ENCODE measurements around the gene PAK4.

PAK4 gene

DNA sequence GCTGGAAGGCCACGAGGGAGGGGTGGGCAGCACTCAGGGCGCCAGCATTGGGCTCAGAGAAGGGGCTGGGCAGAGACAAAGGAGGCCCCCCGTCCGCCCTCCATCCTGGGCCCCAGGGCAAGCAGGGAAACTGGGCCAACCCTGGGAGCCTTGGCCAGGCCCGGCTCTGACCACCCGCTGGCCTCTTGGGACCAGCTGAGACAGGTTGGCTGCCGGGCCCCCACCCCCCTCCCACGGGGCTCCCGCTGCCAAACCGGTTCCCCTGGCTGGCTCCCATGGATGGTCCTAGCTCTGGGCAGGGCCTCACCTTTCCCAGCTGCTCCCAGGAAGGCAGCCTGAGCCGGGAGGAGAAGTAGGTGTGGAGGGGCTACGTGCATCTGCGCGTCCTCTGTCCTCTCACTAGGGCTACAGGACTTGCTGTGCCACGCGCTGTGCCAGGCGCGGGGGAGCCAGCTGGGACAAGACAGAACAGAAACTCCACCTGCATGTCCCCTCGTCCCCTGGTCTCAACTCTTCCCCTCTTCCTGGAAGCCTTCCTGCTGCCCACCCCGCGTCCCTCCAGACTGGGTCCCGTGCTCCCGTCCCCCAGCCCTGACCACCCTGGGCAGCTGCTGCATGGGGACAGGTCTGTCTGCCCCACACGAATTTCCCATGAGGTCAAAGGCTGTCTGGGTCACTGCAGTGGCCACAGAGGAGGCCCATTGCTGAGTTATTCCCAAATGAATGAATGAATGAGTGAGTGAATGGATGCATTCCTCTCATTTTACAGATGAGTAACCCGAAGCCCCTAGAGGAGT, 42.1 kb downstream of the PAK4 start:
- DNase-seq = no peak

DNA sequence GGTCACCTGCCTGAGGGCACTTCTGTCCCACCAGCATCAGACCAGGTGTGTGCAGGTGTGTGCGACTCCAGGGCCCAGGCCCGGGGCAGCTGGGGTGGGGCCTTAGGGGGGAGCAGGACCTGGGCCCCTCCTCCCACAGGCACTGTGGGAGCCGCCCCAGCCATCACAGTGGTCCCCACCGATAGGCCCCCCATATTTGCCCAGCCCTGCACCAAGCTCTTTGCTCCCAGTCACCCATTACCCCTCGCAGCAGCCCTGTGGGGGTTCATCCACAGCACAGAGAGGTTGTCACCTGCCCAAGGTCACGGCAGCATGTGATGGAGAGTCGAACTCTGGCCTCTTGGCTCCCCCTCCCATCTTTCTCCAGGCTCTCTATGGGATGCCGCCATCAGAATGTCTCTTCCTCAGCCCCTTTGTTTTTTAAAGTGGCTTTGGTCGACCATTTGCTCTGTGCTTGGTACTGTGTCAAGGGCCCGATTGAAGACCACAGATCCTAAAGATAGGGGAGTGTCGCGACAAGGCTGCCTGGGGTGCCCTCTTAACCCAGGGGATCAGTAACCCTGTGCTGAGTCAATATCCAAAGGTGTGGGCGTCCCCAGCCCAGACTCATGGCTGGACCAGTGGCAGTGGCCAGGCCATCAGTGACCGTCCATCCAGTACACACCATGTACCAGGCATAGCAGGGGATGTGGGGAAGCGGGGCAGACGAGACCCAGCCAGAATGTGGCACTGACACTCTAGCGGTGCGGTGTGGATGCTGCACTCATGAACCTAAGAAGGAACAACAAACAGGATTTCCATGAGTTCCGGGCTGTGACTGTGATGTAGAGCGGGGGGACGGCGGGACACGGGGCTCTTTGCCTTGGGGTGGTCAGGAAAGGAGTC, 42.9 kb downstream of the PAK4 start:
- no peak for DNase-seq

DNA sequence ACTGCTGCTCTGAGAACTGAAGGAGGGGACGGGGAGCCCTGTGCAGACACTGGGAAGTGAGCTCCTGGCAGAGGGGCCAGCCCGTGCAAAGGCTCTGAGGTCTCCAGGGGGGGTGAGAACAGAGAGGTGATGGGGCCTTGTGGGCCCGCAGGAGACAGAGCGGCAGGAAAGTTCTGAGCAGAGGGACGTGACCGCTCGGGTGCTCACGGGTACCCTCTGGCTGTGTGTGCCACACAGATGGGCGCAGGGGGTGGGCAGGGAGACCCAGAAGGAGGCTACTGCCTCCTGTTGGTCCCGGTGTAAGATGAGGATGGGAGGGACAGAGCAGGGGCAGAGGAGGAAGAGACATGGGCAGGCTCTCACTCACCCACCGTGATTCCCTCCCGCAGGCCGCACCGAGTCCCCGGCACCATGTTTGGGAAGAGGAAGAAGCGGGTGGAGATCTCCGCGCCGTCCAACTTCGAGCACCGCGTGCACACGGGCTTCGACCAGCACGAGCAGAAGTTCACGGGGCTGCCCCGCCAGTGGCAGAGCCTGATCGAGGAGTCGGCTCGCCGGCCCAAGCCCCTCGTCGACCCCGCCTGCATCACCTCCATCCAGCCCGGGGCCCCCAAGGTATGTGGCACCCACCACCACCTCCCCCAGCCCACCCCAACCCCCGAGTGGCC, 43.7 kb downstream of the PAK4 start:
- no peak for DNase-seq

DNA sequence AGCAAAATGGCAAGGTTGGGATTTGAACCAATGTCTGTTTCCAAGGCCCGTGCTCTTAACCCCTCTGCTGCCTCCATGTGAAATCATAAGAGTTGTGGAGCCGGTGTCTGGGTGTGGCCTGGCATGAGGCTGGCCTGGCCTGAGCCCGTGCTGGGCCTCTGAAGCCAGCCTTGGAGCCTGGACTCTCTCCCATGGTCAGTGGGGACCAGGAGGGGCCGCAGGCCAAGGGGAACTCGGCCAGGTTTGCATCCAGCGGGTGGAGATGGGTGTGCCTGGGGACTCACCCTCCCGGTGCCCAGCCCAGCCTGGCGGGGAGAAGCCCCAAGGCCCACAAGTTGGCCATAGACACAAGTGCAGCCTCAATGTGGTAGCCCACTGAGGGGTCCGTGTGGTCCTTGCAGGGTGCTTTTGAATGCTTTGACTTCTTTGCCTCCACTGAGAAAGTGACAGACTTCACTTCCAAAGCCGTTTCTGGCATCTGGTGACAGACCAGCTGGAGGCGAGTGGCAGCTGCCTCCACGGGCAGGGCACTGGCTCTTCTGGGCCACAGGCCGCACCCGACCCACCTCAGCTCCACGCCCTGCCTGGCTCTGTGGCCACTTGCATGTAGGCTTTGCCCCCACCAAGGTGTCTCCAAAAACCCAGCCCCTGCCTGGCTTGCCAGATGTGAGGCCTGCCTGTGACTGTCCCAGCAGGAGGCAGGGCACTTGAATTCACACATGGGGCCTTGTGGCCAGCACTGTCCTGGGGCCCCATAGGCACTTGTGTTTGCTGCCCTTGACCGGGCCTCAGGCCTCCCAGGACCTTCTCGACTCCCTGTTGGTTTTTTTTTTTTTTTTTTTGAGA, 45.0 kb downstream of the PAK4 start:
- no peak for DNase-seq

DNA sequence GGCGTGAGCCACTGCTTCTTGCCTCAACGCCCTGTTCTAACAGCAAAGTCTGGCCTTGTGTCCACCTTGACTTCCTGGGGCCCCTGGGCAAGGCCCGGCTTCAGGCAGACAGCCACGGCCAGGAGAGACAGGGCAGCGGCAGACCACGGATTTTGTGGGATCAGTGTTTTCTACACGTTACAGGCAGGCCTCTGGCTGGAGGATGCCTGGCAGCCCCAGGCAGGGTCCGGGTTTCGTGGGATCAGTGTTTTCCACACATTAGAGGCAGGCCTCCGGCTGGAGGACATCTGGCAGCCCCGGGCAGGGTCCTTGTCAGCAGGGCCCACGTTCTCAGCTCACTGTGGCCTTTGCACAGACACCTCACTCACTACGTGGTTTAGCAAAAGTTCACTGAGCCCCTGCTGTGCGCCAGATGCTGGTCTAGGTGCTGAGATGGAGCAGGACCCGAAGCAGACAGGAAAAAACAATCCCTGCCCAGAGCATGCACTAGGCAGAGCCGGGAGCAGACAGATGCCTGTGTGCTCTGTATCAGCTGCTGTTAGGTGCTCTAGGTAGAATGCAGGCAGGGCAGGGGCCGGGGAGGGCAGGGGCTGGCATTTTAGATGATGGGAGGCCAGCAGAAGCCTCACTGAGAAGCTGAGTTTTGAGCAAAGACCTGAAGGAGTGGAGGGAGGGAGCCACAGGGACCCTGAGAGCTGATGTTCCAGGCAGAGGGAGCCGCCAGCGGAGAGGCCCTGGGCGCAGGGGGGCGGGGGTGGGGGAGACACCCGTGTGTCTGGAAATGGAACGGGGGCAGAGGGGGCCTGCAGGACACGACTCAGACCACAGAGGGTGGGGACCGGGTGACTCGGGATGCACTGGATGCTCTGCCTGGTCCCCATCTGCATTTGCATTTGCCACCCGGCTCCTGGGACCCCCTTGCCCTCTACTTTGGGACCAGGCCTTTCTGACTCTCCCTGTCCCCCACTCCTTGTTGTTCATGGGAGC, 46.2 kb downstream of the PAK4 start:
- DNase-seq = no peak

DNA sequence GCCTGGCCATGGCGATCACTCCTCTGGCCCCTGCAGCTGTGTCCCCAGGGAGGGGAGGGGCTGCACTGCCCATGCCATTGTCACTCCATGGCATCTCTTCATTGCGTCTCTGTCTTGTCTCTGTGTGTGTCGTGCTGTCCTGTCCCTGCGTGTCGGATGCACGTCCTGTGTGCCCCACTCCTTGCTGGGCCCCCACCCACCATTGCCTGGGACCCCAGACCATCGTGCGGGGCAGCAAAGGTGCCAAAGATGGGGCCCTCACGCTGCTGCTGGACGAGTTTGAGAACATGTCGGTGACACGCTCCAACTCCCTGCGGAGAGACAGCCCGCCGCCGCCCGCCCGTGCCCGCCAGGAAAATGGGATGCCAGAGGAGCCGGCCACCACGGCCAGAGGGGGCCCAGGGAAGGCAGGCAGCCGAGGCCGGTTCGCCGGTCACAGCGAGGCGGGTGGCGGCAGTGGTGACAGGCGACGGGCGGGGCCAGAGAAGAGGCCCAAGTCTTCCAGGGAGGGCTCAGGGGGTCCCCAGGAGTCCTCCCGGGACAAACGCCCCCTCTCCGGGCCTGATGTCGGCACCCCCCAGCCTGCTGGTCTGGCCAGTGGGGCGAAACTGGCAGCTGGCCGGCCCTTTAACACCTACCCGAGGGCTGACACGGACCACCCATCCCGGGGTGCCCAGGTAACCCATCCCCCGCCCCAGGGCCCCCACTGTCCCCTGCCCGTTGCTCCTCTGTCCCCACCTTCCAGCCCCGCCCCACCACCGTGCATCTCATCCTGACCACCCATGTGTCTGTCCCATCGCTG, 47.3 kb downstream of the PAK4 start:
- no peak for DNase-seq

DNA sequence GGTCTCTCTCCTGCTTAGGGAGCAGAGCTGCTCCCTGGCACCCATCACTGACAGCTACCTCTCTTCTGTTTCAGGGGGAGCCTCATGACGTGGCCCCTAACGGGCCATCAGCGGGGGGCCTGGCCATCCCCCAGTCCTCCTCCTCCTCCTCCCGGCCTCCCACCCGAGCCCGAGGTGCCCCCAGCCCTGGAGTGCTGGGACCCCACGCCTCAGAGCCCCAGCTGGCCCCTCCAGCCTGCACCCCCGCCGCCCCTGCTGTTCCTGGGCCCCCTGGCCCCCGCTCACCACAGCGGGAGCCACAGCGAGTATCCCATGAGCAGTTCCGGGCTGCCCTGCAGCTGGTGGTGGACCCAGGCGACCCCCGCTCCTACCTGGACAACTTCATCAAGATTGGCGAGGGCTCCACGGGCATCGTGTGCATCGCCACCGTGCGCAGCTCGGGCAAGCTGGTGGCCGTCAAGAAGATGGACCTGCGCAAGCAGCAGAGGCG, 48.0 kb downstream of the PAK4 start:
- no peak for DNase-seq

DNA sequence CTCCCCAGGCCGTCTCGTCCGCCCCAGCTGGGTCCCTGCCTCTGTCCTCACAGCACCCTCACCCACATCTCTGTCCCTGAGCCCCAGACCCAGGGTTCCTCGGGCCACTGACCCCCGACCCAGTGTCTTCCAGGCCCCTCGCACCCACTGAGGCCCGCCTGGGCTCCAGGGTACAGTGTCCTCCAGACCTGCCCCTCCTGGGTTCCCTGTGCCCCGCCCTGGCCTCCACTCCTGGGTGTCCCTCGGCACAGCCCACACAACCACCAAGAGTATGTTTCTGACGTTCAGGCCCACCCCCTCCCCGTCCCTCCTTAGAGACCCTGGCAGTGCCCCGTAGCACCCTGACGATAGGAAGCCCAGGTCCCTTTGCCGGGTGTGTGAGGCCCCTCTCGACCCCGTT, 48.6 kb downstream of the PAK4 start:
- DNase-seq = no peak

DNA sequence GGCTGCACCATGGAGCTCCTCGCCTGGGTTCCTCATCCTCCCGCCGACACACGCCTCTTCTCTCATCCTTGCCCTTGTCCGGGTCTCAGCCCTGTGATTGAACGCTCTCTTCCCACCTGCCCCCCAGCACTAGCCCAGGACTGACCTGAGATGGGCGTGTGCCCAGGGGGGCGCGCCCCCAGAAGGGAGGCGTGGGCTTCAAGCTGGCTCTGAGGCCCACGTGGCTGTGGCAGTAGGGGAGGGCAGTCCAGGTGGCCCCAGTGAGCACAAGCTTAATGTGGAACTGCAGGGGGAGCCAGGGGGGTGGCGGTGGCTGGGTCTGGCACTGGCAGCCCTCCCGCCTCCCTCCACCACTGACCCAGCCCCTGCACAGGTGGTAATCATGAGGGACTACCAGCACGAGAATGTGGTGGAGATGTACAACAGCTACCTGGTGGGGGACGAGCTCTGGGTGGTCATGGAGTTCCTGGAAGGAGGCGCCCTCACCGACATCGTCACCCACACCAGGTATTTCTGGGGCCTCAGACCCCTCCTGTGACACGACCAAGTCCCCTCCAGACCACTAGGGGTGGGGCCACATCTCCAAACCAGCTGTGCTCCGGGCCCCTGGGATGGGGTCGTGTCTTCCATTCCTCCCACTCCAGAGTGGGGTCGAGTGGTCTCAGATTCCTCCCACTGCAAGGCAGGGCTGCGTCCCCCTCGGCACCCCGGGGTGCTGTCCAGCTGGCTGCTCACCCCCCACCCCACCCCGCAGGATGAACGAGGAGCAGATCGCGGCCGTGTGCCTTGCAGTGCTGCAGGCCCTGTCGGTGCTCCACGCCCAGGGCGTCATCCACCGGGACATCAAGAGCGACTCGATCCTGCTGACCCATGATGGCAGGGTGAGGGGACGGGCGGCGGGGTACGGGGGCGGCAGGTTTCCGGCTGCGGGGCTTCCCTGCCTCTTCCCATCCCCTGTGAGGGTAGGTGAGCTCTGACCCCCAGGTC, 49.3 kb downstream of the PAK4 start:
- DNase-seq = no peak

DNA sequence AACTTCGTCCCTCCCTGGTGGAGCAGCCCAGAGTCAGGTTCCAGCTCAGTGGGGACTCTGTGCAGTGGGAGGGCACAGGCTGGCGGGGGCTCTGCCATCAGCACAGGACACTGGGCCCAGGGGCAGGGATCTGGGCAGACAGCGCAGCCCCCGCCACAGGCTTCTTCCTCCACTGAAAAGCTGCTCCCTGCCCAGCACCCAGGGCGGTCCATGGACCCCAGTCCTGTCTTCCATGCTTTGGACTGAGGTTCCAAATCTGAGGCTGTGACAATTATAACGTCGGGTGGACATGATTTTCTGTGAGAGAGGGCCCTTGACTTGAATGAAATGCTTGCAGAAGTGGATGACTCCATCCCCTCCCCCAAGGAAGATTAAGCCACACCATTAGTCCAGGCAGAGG, 50.0 kb downstream of the PAK4 start:
- no peak for DNase-seq

DNA sequence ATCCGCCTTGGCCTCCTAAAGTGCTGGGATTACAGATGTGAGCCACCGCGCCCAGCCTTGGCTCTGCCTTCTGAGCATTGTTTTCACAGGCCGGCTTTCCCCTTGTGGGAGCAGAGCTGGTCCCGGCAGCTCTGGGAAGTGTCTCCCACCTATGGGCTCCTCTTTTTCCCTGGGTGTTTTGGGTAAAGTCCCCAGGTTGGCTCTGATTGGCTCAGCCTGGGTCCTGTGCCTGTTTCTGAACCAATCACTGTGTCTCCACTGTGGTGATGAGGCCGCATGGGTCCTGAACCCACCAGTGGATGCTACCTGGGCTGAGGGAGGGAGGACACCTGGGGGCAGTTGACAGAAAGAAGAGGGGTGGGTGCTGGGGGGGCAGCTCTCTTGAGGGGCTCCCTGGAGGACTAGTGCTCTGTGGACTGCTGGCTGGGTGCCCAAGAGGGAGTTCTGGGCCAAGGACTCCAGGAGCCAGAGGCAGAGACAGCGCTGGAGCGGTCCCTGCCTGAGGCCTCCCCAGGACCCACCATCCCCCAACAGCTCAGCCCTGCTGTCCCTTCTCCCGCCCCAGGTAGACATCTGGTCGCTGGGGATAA, 51.6 kb downstream of the PAK4 start:
- no peak for DNase-seq

DNA sequence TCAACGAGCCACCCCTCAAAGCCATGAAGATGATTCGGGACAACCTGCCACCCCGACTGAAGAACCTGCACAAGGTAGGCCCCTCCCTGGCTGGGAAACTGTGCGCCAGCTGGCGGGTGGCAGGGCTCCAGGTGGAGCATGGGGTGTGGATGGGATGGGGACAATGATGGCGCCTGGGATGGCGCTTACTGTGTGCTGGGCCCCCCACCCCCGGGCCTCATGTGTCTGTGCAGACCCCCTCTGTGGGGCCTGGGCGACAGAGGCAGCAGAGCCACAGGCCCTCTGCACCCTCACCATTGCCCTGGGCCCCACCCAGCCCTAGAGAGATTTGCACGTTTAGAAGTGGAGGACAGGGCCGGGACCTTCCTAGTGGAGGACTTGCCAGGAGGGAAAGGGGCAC, 52.1 kb downstream of the PAK4 start:
- no peak for DNase-seq

DNA sequence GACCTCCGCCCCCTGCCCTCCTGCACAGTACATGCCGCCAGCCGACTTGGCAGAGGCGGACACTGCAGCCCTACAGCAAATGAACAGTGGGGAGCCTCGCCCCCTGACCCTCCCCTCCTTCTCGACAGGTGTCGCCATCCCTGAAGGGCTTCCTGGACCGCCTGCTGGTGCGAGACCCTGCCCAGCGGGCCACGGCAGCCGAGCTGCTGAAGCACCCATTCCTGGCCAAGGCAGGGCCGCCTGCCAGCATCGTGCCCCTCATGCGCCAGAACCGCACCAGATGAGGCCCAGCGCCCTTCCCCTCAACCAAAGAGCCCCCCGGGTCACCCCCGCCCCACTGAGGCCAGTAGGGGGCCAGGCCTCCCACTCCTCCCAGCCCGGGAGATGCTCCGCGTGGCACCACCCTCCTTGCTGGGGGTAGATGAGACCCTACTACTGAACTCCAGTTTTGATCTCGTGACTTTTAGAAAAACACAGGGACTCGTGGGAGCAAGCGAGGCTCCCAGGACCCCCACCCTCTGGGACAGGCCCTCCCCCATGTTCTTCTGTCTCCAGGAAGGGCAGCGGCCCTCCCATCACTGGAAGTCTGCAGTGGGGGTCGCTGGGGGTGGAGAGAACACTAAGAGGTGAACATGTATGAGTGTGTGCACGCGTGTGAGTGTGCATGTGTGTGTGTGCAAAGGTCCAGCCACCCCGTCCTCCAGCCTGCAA, 52.9 kb downstream of the PAK4 start:
- DNase-seq = no peak

DNA sequence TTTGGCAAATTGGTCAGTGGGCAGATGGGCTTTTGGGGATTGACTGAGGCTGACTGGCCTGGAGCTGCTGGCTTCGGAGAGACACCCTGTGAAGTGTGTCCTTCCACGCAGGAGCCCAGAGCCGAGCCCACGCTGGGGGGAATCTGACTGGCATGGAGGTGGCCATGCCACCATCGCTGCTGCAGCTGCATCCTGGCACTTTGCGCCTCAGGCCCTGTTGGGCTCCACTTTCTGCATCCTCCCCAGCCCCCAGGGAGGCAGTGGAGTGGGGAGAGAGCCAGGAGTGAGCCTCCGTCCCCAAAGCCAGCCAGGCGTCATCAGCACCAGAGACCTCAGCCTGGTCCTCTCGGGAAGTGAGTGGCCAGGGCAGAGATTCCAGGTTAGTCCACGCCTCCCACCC, 54.2 kb downstream of the PAK4 start:
- DNase-seq = no peak

DNA sequence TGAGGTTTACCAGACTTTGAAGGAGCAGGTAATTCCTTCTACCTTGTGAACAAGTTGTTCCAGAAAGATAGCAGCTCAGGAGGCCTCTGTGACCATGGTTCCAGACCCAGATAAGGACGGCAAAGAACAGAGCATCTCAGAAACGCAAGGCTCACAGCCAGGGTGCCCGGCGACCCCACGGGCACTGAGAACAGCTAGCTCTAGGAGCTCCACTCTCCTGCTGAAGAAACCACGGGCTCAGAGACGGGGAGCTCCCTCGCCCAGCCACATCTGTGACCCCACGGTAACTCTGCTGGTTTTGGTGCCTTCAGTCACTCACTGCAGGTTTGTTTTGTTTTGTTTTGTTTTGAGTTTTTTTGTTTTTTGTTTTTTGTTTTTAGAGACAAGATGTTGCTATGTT, 55.2 kb downstream of the PAK4 start:
- no peak for DNase-seq

DNA sequence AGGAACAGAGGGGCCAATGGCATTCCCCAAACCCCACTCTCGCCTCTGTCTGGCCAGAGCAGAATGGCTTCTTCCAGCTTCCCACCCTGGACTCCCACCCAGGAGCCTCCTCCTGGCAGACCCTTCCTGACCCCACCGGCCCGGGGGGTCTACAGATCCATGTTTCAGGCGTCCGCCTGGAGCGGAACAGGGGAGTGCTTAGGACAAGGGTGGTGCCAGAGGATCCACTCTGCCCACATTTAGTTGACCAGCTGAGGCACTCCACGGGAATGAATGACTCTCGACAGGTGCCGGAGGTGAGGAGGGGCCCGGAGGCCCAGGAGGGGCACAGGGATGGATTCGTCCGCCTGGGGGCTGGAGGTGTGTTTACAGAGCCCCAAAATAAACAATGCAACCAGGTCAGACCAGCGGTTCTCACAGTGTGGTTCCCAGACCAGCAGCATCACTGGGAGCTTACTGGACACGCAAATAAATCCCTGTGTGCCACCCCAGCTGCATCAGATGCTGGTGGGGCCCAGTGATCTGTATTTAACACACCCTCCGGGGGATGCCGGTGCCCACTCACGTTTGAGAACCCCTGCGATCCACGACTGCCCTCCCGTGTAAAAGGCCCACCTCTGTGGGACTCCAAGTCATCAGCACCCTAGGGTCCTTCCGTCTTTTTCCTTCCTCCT, 56.1 kb downstream of the PAK4 start:
- no peak for DNase-seq

DNA sequence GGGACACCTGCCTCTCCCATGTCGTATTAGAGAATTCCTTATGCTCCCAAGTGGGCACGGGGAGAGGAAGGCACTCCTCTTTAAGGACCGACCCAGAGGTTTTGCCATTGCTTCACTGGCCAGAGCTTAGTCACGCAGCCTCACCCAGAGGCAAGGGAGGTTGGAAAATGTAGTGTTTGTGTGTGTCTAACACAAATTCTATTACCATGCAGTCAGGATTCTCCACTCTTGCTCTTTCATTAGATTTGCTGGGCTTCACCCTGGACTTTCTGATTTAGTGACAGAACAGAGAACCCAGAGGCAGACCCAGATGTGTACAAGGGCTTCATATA, 56.6 kb downstream of the PAK4 start:
- DNase-seq = no peak

DNA sequence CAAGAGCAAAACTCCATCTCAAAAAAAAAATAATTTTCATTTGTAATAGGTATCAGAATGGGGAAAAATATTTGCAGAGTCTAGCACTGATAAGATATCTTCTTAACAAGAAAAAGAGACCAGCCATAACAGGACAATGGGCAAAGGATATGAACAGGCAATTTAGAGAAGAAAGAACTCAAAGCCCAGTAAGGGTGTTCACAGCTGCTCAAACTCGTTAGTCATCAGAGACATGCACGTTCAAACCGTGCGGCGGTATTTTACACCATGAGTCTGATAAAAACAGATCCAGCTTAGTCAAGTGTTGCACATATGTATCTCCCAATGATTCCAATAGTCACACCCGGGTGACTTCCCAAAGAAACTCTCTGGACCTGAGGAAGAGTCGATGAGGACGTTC, 57.5 kb downstream of the PAK4 start:
- no peak for DNase-seq

Measured in T1000 (cell line).